HG02763 (cell line): Measurements from ENCODE around the gene PLEKHH2.
"Not testable (repeated sequence)": the region's sequence is repeated elsewhere in the genome, so short reads cannot be mapped to it uniquely, and the experiment has no call there.

Experiments
- ATAC-seq: cut with Tn5 transposase; IDR thresholded peaks from one replicate; pipeline ENCODE4 v1.9.1; 2021; ENCODE audit warnings: mild to moderate bottlenecking, moderate library complexity; ENCODE audit not compliant: unreplicated experiment

PLEKHH2 gene

DNA sequence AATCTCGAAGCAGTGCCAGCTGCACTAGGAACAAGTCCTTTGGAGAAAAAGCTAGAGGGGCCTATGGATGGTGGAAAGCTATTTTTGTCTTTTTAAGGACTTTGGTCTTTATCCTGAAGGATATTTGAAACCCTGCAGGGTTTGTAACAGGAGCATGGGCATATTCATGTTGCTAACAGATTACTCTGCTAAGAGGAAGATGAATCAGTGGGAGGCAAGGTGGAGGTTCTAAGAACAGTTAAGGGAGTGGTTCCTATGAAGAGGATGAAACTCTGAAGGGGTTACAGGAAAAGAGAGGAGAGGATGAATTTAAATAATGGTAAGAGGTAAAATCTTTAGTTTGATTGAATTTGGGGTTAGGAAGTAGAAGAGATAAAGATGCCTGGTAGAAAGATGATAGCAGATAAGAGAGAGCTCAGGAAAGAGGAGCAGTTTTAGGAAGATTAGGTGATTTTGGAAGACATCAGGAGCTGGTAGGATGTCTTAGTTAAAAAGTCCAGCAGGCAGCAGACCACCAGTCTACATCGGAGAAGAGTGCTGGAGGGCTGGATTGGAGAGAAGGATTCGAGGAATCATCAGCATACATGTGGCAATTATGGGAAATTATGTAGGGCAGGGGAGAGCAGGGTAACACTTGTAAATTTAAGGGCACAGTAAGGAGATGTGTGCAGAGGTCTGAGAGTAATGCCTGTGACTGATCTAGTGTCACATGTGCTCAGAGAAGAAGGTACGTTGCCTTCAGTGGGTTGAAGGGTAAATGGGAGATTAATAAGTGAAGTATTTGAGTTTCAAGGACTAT is 78.4 kb downstream of the PLEKHH2 start:
- ATAC-seq: no peak

DNA sequence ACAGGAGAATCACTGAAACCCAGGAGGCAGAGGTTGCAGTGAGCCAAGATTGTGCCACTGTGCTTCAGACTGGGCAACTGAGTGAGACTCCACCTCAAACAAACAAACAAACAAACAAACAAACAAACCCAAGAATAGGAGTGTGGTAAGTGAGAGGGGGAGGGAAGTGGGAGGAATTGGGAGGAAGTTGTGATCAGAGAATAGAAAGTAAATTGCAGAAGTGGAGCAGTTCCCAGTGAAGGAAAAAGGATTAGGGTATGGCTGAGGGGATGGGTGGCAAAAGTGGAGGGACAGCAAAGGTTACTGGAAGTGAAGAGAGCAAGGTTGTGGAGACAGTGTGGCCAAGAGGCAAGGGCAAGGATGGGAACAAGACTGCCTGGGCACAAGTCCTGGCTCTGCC is 80.3 kb downstream of the PLEKHH2 start:
- ATAC-seq: no peak

DNA sequence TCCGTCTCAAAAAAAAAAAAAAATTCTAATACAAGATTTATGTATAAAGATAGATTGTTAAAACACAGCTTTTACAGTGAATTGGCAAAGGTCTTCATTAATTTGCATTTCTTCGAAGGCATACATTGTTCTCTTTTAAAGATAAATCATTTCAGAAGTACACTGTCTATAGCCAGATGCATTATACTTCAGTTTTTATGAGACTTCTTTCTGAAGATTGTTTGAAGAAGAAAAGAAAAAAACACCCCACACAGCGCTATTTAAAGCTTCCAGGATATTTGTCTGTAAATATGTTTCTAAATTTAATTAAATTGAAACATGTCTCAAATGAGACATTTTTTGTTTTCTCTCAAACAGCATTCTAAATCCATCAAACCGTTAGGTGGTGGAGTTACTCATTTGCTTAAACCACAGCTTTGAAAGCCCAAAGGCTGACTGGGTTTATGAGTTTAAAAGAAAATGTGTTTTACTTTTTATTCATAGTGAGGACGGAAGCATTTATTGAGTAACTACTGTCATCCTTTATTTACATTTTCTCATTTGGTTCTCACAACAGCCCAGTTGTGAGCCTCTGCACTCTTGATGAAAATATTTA is 81.6 kb downstream of the PLEKHH2 start:
- no peak for ATAC-seq

DNA sequence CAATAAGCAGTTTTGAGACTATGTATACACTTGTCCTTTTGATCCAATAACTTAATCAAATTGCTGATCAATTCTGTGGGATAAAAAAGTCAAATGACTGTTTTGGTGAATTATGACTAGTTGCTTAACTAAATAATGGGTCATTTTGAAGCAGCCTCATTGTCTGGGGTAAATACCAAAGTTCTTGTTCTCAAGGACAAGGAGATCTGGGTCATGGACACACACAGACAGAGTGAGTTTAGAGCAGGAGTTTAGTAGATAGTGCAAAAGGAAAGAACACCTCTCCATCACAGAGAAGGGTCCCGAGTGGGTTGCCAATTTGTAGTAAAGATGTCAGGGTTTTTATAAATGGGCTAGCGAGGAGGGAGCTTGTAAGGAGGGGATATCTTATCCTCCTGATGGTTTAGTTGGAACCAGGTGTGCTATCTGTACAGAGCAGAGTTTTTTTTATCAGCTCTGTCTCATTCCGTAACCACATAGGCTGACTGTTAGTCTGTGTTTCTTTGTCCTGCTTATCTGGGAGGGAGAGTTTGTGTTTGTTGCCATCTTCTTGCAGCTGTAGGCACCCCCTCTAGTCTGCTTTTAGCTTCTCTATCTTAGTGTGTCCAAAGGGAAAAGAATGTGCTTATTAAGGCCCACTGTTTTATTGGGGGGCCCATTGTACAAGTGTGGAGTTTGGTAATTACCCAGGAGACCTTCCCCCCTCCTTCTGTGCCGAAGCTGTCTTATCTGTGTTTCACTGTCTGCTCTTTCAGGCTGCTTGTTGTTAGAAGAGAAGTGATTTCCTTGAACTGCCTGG is 87.9 kb downstream of the PLEKHH2 start:
- ATAC-seq: no peak

DNA sequence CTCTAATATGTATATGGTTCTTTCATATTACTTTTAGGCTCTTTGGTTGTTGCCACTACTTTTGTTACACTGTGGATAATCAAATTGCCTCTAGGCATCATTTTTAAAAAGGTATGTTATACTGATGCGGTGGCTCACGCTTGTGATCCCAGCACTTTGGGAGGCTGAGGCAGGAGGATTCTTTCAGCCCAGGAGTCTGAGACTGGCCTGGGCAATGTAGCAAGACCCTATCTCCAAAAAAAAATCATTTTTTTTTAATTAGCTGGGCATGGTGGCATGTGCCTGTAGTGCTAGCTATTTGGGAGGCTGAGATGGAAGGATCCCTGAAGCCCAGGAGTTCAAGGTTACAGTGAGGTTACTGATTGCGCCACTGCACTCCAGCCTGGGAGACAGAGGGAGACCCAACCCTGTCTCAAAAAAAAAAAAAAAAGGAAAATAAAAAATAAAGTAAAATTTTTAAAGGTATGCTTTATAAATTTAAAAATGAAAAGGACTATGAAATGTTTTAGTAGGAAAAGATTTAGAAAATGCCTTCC is 88.7 kb downstream of the PLEKHH2 start:
- ATAC-seq: no peak

DNA sequence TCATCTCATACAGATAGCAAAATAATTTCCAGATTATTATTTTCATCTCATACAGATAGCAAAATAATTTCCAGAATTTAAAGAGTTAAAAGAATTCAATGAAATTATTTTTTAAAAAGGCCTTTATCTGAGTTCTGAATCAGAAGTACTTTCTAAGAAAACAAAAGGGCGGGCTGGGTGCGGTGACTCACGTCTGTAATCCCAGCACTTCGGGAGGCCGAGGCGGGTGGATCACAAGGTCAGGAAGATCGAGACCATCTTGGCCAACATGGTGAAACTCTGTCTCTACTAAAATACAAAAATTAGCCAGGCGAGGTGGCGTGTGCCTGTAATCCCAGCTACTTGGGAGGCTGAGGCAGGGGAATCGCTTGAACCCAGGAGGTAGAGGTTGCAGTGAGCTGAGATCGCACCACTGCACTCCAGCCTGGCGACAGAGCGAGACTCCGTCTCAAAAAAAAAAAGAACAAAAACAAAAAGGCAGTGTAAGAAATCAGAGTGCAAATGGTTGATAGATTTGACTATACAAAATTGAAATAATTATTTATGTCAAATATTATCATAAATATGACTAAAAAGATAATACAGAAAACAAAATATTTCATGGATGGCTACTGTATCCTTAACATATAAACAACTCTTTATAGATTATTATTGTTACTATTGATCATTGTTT is 90.0 kb downstream of the PLEKHH2 start:
- not testable (repeated sequence) for ATAC-seq

DNA sequence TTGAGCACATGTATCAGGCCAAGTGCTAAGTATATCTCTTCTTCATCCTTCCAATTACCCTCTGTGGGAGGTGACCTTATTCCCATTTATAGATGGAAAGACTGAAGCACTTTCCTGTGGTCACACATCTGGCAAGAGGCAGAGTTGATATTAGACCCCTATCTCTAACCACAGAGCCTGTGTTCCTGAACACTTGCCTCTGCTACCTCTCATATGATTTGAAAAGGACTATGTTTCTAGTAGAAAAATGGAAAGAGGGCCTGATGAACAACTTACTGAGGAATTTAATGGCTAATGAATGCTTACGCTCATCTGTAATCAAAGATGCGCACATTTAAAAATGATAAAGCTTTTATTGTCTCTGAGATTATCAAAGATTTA is 90.6 kb downstream of the PLEKHH2 start:
- ATAC-seq: no peak

DNA sequence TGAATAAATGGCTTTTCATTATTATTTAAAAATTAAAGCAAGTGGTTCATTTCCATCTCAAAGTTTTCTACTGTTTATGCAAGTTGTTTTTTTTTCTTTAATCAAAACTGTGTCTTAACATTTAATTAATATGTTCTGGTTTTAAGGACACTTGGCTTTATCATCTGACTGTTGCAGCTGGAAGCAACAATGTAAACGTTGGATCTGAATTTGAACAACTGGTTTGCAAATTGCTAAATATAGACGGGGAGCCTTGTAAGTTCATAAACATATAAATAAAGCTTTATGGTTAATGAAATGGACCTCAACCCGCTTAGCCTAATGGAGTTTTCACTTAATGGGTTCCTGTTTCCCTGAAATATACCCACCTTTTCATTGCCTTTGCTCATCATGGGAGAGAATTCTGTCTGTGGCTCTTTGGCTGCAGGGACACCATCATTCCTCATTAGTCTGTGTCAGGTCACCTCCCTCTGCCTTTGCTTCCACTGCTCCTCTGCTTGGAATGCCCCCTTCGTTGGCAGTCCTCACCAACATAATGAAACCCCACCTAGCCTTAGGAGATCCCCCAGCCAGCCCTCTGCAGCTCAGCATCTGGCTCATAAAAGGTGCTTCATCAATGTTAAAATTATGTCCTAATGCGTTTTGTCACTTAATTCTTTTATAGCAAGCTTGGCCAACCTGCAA is 92.6 kb downstream of the PLEKHH2 start:
- ATAC-seq: no peak

DNA sequence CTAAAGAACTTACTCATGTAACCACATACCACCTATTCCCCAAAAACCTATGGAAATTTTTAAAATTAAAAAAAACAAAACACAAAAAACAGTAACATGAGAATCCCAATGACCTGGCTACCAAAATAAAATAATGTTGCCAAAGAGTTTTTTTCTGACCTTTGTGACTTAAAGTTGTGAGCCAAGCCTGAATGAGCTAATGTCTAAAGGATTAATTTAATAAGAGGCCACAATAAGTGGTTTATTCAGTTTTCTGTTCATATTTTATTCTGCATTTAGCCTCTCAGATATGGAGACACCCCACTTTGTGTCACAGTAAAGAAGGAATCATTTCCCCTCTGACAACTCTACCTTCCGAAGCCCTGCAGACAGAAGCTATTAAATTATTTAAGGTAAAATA is 94.2 kb downstream of the PLEKHH2 start:
- no peak for ATAC-seq

DNA sequence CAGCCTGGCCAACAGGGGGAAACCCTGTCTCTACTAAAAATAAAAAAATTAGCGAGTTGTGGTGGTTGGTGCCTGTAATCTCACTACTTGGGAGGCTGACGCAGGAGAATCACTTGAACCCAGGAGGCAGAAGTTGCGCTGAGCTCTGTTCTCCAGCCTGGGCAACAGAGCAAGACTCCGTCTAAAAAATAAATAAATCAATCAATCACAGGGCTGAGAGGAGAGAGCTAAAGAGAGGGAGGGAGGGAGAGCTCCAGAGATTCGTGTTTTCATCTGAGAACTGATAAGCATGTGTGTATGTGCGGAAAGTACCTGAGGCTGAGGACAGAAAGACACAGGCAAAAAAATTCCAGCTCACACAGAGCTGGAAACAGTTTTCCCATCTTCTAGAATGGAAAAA is 99.6 kb downstream of the PLEKHH2 start:
- ATAC-seq: no peak

DNA sequence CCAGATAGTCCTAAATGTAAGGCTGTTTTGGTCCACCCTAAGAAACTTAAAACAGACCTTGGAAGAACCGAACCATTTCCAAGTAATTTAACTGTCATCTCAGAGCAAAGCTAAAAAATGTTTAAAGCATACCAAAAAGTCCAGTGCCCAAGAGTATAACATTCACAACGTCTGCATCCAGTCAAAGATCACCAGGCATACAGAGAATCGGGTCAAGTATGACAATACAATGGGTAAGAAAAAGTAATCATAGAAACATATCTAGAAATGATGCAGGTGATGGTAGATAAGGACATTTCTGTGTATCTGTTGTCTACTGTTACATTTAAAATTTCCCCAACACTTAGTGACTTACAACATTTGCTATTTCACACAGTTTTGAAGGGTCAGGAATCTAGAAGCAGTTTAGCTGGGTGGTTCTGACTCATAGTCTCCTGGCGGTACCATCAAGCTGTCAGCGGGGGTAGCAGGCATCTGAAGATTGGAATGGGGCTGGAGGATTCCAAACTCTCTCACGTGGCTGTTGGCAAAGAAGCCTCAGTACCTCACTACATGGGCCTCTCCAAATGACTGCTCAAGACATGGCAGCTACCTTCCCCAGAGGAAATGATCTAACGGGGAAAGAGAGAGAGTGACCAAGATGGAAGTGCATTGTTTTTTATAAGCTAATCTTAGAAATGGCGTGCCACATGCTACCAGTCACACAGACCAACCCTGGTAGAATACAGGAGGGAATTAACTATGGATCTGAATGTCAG is 100.2 kb downstream of the PLEKHH2 start:
- no peak for ATAC-seq

DNA sequence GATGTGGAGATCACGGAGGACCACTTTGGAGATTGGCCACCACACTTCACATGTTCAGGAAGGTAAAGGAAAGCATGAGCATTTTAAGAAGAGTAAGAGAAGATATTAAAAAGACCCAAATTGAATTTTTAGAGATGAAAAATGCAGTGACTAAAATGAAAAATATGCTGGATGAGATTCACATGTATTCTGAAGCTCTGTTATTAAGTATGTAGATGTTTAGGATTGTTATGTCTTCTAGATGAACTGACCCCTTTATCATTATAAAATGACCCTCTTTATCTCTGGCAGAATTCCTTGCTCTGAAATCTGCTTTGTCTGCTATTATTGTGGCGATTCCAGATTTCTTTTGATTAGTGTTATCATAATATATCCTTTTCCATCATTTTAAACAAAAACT is 100.8 kb downstream of the PLEKHH2 start:
- ATAC-seq: no peak

DNA sequence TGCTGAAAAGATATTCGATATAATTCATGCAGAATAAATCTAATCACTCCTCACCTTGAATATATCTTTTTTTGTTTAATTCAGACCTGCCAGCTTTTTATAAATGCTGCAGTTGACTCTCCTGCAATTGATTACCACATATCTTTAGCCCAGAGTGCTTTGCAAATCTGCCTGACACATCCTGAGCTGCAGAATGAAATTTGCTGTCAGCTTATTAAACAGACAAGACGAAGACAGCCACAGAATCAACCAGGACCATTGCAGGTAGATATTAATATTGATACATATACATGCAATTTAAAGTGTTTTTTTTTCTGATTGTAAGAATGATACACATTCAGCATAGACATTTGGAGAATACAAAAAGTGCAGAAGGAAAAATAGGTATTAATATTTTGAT is 101.2 kb downstream of the PLEKHH2 start:
- ATAC-seq: no peak

DNA sequence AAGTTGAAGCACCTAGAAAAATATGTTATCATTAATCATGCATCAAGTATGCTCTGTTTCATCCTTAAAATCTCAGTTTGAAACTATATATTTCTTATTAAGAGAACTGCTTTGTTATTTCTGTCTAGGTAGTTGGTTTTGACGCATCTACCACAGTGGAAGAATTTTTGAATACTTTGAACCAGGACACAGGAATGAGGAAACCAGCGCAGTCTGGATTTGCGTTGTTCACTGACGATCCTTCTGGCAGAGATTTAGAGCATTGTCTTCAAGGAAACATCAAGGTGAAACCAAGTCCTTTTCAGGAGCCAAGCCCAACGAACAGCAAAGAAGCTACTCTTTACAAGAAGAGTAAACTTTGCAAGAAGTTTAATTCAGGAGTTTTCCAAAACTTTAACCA is 106.6 kb downstream of the PLEKHH2 start:
- ATAC-seq: no peak

DNA sequence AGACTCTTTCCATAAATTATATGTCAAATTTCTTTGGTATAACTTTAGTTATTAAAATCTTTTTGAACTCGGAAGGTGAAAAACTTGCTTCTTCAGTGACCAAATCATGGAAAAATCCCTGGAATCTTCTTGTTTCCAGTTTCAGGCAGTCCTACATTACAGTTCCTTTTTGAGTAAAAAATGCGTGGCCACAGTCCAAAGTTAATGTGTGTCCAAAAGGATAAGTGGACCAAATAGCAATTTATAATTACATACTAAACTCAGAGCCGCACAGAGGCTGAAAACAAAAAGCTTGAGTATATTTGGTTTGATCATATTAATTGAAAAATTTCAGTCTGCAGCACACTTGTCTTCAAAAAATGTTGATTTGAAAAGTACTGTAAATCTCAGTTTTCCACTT is 108.4 kb downstream of the PLEKHH2 start:
- no peak for ATAC-seq

DNA sequence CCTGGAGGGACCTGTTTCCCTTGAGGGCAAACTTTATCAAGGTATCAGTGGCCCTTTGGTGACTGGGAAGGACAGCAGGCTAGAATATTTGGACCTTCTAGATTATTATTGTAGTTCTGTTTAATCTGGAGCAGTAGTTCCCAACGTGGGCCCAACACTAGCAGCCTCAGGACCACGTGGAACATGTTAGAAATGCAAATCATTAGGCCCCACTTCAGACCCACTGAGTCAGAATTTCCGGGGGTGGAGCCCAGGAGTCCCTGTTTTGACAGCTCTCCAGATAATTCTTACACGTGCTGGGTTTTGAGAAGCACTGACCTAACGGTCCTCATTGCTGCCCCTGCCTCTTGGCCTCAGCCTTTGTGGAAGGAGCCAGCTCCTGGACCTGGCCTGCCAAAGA is 111.3 kb downstream of the PLEKHH2 start:
- no peak for ATAC-seq

DNA sequence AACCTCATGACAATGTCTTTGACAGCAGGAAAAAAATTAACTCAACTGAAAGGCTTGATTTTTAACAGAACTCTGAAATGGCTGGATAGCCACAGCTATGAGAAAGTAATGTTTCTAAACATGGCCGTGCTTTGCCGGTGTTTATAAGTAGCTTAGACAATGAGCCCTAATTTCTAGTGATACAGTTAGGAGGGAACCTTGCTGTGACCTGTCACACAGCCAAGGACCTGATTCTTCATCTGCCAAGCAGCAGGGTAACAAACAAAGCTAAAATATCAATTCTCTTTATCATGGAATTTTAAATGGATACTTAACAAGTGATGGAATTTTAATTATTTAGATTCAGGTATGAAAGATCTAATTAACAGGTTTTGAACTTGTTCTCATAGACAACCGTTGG is 112.5 kb downstream of the PLEKHH2 start:
- ATAC-seq: no peak

DNA sequence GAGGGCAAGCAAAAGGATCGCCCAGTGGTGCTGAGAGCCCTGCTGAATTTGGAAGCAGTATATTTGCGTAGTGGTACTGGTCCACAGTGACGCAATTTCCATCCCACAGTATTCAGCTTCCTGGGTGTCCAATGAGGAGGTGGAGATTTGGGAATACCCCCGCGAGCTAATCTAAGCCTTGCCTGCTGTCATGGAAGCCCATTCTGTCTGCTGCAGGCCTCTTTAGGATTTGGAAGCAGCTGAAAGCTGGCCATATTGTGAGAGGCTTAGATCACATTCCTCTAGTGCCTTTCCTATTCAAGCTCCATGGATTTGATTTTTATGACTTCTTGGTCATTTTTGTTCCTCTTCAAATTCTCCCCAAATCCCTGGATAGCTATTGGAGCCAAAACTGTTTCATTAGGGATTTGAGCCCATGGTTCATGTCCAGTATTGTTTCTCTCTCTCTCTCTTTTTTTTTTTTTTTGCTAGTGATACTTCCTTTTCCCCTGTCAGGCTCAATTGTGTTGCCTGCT is 114.5 kb downstream of the PLEKHH2 start:
- ATAC-seq: no peak

DNA sequence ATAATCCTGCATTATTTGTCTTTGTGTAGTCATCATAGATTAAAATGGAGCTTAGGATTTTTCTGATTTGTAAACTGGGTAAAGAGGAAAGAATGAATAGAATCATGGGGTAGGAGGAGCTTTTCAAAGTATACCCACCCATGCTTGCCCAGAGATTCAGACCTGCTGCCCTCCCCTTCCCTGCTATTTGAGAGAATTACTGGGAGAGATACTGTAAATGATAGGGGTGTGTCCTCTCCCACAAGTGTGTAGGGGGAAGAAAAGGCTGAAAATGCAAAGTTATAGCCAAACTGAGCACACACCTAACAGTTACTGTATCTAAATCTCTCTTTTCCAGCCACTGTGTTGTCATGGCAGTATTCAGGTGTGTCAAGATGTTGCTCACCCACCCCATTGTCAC is 115.2 kb downstream of the PLEKHH2 start:
- ATAC-seq: no peak

DNA sequence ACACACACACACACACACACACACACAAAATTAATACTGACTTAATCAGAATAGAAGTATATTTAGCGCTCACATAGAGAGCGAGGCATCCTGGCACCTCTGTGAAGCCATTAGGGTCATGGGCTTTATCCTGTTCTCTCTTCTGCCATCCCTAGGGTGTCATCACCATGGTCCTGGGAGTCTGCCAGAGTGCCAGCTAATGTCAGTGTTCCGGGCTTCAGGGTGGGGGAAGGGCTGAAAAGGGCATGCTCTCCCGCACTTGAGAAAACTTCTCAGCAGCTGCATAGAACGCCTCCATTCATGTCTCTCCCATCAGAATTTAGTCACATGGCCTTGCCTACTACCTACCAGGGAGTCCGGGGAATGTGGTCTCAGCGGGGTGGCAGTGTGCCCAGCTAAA is 117.1 kb downstream of the PLEKHH2 start:
- no peak for ATAC-seq
